ENCODE results near the gene TMEM187.

TMEM187 gene

DNA sequence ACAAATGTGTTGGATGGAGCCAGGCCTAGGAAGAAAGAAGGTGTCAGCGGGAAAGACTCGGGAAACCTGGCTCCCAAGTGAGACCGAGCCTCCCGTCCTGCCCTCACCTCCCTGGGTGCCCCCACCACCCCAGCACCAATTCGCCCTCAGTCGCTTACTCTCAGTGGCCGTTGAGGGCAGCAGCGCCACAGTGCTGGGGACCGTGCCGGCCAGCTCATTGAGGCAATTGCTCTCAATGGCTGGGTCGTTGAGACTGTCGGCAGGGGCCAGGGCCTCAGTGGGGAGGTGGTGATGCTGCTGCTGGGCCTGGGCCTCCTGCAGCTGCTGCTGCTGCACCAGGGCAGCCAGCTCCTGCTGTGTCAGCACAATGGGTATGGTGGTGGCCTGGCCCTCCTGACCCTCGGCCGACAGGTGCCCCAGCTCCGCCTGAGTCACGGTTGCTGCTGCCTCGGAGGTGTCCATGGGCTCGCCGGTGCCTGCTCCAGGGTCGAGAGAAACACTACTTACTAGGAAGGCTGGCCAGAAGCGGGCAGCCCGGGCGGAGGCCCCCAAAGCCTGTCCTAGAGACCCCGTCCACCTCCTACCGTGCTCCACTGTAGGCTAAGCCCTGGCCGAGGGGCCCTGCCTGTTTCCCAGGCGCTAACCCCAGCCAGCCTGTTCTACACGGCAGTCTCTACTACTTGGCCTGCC lies 20.7 kb upstream of the TMEM187 start:
- no peak overlapping the region for H3K9ac ChIP-seq (ENCODE audit: low read length)
- H3K4me1 ChIP-seq (ENCODE audit: control insufficient read depth, low read depth, low read length), result no peaks in the 10 kb centered on the region
- H3K9me3 ChIP-seq (ENCODE audit: control insufficient read depth, low read depth, low read length), result no peaks in the 10 kb centered on the region
- no peak overlapping the region for H3K4me3 ChIP-seq (ENCODE audit: low read length)
- no peak overlapping the region for H3K27ac ChIP-seq (ENCODE audit: low read length)
- peaks cover 59% of the 10 kb centered on the region for H3K36me3 ChIP-seq (ENCODE audit: control insufficient read depth, low read depth, low read length)
- H3K27me3 ChIP-seq (ENCODE audit: control insufficient read depth, insufficient read depth, low read length), result no peaks in the 10 kb centered on the region

DNA sequence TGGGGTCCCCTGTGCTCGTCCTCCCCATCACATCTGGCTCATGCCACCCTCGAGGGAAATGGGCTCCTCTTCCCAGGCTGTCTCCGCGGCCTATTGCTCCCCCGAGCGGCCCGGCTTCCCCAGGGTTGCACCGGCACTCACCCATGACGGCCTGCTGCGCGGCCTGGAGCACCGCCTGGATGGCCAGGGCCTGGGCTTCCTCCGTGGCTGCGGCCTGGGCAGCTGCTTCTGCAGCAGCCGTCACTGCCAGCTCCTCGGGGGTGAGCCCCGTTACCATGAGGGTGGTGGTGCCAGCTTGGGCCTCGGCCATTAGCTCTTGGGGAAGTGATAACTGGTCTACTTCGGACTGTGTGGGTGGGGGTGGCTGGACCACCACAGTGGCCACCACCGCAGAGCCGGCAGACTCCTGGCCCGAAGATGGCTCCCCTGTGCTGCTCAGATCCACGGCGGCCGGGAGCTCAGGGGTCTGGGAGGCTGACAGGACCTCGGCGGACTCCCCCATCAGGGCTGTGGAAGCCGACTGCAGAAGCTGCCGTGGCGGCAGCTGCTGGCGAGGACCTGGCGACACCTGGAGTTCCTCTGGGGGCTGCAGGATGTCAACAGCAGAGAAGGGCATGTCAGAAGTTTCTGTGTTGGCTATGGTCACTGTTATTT lies 20.1 kb upstream of the TMEM187 start:
- H3K4me1 ChIP-seq (ENCODE audit: control insufficient read depth, low read depth, low read length), result no peaks in the 10 kb centered on the region
- no peaks in the 10 kb centered on the region for H3K27me3 ChIP-seq (ENCODE audit: control insufficient read depth, insufficient read depth, low read length)
- H3K4me3 ChIP-seq (ENCODE audit: low read length), result no peak overlapping the region
- H3K36me3 ChIP-seq (ENCODE audit: control insufficient read depth, low read depth, low read length), result peaks cover 66% of the 10 kb centered on the region
- H3K9me3 ChIP-seq (ENCODE audit: control insufficient read depth, low read depth, low read length), result no peaks in the 10 kb centered on the region
- peak overlapping the region; percentile 53 for H3K9ac ChIP-seq (ENCODE audit: low read length)
- H3K27ac ChIP-seq (ENCODE audit: low read length), result peak overlapping the region; percentile 76

DNA sequence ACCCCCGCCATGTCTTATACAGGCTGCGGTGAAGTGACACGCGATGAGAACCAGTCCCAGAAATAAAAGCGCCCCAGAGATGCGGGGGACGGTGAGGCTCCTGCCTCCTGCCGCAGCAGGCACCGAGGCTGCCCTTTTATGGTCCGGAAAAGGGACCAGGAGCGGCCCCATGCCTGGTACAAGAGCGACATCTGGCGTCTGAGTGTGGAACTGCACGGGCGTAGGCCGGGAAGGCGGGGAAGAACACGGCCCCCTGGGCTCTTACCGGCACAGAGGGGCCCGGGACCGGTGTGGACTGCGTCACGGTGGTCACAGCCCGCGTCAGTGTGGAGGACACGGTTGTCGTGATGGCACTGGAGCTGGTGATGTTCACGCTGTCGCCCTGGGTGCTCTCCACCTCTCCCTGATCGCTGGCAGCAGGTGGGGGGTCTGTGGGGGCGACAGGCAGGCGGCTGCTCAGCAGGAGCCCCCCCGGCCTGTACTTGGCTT lies 19.2 kb upstream of the TMEM187 start:
- peak overlapping the region; percentile 53 for H3K9ac ChIP-seq (ENCODE audit: low read length)

DNA sequence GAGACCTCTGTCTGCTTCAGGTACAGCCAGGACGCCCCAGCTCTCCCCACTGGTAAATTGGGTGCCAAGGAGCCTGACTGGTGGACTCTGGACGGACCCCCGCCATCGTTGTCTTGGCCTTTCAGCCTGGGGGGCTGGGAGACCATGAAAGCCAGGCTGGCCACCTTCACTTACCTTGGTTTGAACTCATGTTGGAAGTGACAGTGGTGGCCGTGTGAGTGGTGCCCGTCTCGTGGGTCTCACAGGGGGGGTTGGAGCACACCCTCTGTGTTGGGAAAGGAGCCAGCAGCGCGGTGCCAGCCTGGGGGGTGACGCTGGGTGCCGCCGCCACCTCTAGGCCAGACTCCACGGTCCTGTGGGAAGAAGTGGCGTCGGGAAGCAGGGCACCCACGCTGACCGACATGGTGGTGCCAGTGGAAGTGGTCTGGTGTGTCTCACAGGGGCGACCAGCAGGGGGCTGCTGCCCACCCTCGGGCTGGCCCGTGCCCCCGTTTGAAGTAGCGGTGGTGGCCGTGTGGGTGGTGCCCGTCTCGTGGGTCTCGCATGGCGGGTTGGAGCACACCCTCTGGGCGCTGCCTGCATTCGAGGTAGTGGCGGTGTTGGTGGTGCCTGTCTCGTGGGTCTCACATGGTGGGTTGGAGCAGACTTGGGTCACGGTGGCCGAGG lies 18.5 kb upstream of the TMEM187 start:
- peaks cover 80% of the 10 kb centered on the region for H3K36me3 ChIP-seq (ENCODE audit: control insufficient read depth, low read depth, low read length)
- H3K4me1 ChIP-seq (ENCODE audit: control insufficient read depth, low read depth, low read length), result no peaks in the 10 kb centered on the region
- H3K27me3 ChIP-seq (ENCODE audit: control insufficient read depth, insufficient read depth, low read length), result no peaks in the 10 kb centered on the region
- H3K9ac ChIP-seq (ENCODE audit: low read length), result no peak overlapping the region
- no peak overlapping the region for H3K27ac ChIP-seq (ENCODE audit: low read length)
- H3K4me3 ChIP-seq (ENCODE audit: low read length), result no peak overlapping the region
- peaks cover 4% of the 10 kb centered on the region for H3K9me3 ChIP-seq (ENCODE audit: control insufficient read depth, low read depth, low read length)

More for the DNA sequence above, 19.2 kb upstream of the TMEM187 start:
- H3K27me3 ChIP-seq (ENCODE audit: control insufficient read depth, insufficient read depth, low read length), result no peaks in the 10 kb centered on the region
- peak overlapping the region; percentile 76 for H3K27ac ChIP-seq (ENCODE audit: low read length)
- no peaks in the 10 kb centered on the region for H3K4me1 ChIP-seq (ENCODE audit: control insufficient read depth, low read depth, low read length)
- no peak overlapping the region for H3K4me3 ChIP-seq (ENCODE audit: low read length)
- H3K36me3 ChIP-seq (ENCODE audit: control insufficient read depth, low read depth, low read length), result peaks cover 74% of the 10 kb centered on the region
- H3K9me3 ChIP-seq (ENCODE audit: control insufficient read depth, low read depth, low read length), result peaks cover 3% of the 10 kb centered on the region

DNA sequence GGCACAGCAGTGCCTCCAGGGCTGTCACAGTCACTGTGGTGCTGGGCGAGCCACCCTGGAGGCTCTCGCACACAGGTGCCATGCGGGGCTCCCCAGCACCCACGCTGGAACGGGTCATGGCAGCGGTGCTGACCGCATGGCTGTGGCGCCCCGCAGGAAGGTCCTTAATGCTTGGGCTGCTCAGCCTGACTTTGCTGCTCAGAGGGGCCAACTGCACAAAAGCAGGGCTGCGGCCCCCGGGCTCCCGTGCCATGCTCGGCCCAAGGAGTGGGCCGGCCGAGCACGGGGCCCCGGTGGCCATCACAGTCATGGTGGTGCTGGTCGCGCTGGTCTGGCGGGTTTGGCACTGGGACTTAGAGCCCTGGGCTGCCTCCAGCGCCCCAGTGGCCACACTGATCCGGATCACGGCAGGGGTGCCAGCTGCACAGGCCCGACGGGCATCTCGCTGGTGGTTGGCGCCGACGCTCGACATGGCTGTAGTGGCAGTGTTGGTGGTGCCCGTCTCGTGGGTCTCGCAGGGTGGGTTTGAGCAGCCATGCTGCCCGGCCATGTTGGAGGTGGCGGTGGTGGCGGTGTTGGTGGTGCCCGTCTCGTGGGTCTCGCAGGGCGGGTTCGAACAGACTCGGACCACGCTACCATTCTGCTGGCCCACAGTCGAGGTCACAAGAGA lies 17.9 kb upstream of the TMEM187 start:
- H3K27me3 ChIP-seq (ENCODE audit: control insufficient read depth, insufficient read depth, low read length), result no peaks in the 10 kb centered on the region
- H3K9ac ChIP-seq (ENCODE audit: low read length), result no peak overlapping the region
- H3K4me3 ChIP-seq (ENCODE audit: low read length), result no peak overlapping the region
- H3K27ac ChIP-seq (ENCODE audit: low read length), result no peak overlapping the region
- no peaks in the 10 kb centered on the region for H3K4me1 ChIP-seq (ENCODE audit: control insufficient read depth, low read depth, low read length)
- H3K9me3 ChIP-seq (ENCODE audit: control insufficient read depth, low read depth, low read length), result peaks cover 4% of the 10 kb centered on the region
- H3K36me3 ChIP-seq (ENCODE audit: control insufficient read depth, low read depth, low read length), result peaks cover 81% of the 10 kb centered on the region

DNA sequence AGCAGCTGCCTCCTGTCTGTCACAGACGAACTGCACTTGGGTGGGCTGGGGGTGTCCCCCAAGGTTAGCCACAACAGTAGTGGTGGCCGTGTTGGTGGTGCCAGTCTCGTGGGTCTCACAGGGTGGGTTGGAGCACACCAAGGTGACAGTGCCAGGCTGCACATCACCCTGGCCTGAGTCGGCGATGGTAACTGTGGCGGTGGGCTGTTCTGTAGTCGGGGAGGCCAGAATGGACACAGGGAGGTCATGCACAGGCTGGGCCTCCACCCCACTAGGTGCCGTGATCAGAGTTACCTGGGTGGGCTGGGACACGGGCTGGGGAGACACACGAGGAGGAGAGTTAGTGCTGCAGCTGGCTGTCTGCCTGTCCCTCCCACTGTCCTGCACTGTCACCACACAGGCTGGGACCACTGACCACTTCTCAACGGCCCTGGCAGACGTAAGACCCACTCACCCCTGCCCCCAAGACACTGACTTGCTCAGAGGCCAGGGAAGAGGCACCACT lies 17.3 kb upstream of the TMEM187 start:
- peaks cover 81% of the 10 kb centered on the region for H3K36me3 ChIP-seq (ENCODE audit: control insufficient read depth, low read depth, low read length)

DNA sequence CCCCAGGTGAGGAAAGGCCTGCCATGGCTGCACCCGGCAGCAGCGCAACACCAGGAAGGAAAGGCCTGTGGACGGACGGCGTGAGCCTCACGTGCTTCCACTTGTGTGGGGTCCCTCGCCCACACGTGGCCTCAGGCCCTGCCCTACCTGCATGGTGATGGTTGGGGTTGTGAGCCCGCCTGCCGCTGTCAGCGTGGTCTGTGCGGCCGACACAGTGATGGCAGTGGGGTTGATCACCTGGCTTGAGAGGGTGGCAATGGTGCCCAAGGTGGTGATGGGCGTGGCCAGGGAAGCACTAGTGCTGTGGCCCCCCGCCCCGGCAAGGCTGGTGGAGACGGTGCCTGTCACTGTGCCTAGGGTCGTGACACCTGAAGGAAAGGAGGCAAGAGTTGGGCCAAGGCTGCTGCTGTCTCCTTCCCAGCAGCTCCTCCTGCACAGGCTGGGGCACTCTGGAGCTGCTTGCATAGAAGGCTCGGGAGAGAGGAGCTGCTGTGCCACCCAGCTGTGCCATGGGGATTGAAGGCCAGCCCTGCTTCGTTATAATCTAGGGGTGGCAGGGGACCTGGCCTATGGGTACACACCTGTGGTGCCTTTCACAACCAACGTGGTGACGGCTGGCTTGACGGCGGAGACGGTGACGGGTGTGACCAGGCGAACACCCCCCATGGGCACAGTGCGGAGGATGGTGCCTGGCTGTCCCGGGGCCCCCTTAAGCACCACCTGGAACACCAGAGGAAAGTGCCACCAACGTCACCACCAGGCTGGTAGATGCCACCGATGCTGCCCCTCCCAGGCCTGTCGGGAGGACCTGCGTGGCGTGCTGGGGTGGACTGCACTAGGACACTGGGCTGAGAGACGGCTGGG lies 16.3 kb upstream of the TMEM187 start:
- Histone ChIP-seq H3K27me3 (ENCODE audit: control insufficient read depth, insufficient read depth, low read length) (no peaks in the 10 kb centered on the region), H3K4me1 (ENCODE audit: control insufficient read depth, low read depth, low read length) (no peaks in the 10 kb centered on the region), H3K27ac (ENCODE audit: low read length) (no peak overlapping the region), H3K36me3 (ENCODE audit: control insufficient read depth, low read depth, low read length) (peaks cover 81% of the 10 kb centered on the region), H3K9ac (ENCODE audit: low read length) (no peak overlapping the region), H3K9me3 (ENCODE audit: control insufficient read depth, low read depth, low read length) (peaks cover 6% of the 10 kb centered on the region), H3K4me3 (ENCODE audit: low read length) (no peak overlapping the region)

More for the DNA sequence above, 17.3 kb upstream of the TMEM187 start:
- Histone ChIP-seq H3K9ac (ENCODE audit: low read length) (no peak overlapping the region), H3K9me3 (ENCODE audit: control insufficient read depth, low read depth, low read length) (peaks cover 4% of the 10 kb centered on the region), H3K27ac (ENCODE audit: low read length) (no peak overlapping the region), H3K4me3 (ENCODE audit: low read length) (no peak overlapping the region), H3K27me3 (ENCODE audit: control insufficient read depth, insufficient read depth, low read length) (no peaks in the 10 kb centered on the region), H3K4me1 (ENCODE audit: control insufficient read depth, low read depth, low read length) (no peaks in the 10 kb centered on the region)

DNA sequence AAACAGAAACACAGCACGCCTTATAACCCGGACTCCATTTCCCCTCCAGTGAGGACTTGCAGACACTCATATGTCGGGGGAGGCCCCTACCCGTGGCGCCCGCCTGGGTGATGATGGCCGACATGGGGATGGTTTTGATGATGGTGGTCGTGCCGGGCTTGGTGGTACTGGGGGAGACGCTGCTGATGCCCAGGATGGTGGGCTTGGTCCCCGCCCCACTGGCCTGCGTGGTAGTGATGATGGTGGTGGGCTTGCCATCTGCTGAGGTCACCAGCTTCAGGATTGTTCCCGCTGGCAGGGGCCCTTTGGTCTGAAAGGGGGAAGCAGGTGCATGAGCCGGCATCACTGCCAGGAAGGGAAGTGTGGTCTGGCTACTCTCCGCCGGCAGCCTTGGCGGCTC lies 15.3 kb upstream of the TMEM187 start:
- Histone ChIP-seq H3K4me3 (ENCODE audit: low read length) (no peak overlapping the region), H3K4me1 (ENCODE audit: control insufficient read depth, low read depth, low read length) (no peaks in the 10 kb centered on the region), H3K36me3 (ENCODE audit: control insufficient read depth, low read depth, low read length) (peaks cover 82% of the 10 kb centered on the region), H3K27me3 (ENCODE audit: control insufficient read depth, insufficient read depth, low read length) (no peaks in the 10 kb centered on the region), H3K27ac (ENCODE audit: low read length) (no peak overlapping the region), H3K9ac (ENCODE audit: low read length) (no peak overlapping the region), H3K9me3 (ENCODE audit: control insufficient read depth, low read depth, low read length) (peaks cover 12% of the 10 kb centered on the region)

DNA sequence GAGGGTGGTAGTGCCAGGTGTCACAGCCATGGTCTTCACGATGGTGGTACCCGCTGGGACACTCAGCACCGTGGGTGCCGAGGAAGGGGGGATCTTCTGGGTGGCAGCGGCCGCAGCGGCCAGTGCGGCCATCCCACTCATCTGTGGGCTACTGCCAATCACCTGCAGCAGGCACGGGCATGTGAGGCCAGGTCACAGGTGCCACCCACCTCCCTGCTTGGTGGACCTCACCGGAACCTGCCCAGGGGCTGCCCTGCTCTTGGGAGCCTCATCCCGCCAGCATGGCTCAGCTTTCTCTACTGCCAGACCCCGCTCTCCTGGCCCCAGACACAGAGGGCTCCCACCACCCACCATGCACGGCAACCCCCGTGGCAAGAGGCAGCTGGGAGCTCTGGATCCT lies 13.9 kb upstream of the TMEM187 start:
- H3K27me3 ChIP-seq (ENCODE audit: control insufficient read depth, insufficient read depth, low read length), result no peaks in the 10 kb centered on the region

DNA sequence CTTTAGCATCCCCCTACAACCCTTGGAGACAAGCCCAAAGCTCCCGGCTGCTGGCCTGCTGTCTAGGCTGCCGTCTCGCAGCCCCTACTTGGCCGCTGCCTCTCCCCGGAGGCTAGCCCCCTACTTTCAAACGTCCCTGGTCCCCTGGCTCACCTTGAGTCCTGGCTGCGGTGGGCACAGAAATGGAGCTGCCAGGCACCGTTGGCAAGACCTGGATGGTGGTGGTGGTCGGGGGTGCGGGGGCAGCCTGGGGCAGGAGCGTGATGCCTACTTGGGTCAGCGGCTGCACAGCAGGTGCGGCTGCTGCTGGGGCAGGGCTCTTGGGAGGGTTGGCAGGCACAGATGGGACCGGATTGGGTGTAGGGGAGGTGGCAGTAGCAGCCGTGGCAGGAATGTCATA lies 12.9 kb upstream of the TMEM187 start:
- H3K36me3 ChIP-seq (ENCODE audit: control insufficient read depth, low read depth, low read length), result peaks cover 86% of the 10 kb centered on the region
- no peak overlapping the region for H3K4me3 ChIP-seq (ENCODE audit: low read length)
- no peaks in the 10 kb centered on the region for H3K27me3 ChIP-seq (ENCODE audit: control insufficient read depth, insufficient read depth, low read length)

More for the DNA sequence above, 13.9 kb upstream of the TMEM187 start:
- peaks cover 82% of the 10 kb centered on the region for H3K36me3 ChIP-seq (ENCODE audit: control insufficient read depth, low read depth, low read length)
- no peak overlapping the region for H3K9ac ChIP-seq (ENCODE audit: low read length)
- H3K4me1 ChIP-seq (ENCODE audit: control insufficient read depth, low read depth, low read length), result no peaks in the 10 kb centered on the region
- no peak overlapping the region for H3K4me3 ChIP-seq (ENCODE audit: low read length)
- H3K9me3 ChIP-seq (ENCODE audit: control insufficient read depth, low read depth, low read length), result peaks cover 12% of the 10 kb centered on the region
- H3K27ac ChIP-seq (ENCODE audit: low read length), result no peak overlapping the region

More for the DNA sequence above, 12.9 kb upstream of the TMEM187 start:
- Histone ChIP-seq H3K4me1 (ENCODE audit: control insufficient read depth, low read depth, low read length) (no peaks in the 10 kb centered on the region), H3K9me3 (ENCODE audit: control insufficient read depth, low read depth, low read length) (peaks cover 12% of the 10 kb centered on the region), H3K27ac (ENCODE audit: low read length) (no peak overlapping the region), H3K9ac (ENCODE audit: low read length) (no peak overlapping the region)
